Prostate gland (tissue), 2 donors: ENCODE measurements around the gene ACKR4.

ENCODE experiments used
- CTCF ChIP-seq, 4 experiments: fragments of 200-600 bp in 2 of 4; fragments of 450-650 bp in 2 of 4; sonication (generic) in 2 of 4; IDR thresholded peaks; 1 replicate in 3 of 4; 2 replicates in 1 of 4; pipeline ENCODE4 v1.5.1; 2016 to 2019; ENCODE audit warnings: antibody characterized with exemption in 4 of 4, mild to moderate bottlenecking in 2 of 4, moderate library complexity in 2 of 4
- POLR2A ChIP-seq: fragments of 450-650 bp; IDR thresholded peaks from one replicate; pipeline ENCODE4 v1.6.1; 2016; ENCODE audit warnings: antibody characterized with exemption, mild to moderate bottlenecking

GRCh38 chr3:132597660-132598059, 590 bp downstream of the ACKR4 start:
- TF ChIP-seq CTCF (IDR thresholded peaks at IDR 0.05) (no peak), POLR2A (no peak)
